CD4-positive, alpha-beta T cell treated with Interleukin-10 for 1 hour (primary cell): ENCODE measurements around the gene NR1H3.
"Not testable (repeated sequence)": the region's sequence is repeated elsewhere in the genome, so short reads cannot be mapped to it uniquely, and the experiment has no call there.

Experiments used
- DNase-seq: peaks from one replicate; pipeline ENCODE4 v3.0.0-alpha.2; 2020

Gene NR1H3

GRCh38 chr11:47257517-47258316 is at the start of gene NR1H3:
Gene NR1H3 (plus strand): TSS chr11:47257996. CDS start chr11:47259217, 1,221 bp downstream.
- peak; percentile 6 for DNase-seq

GRCh38 chr11:47208008-47208552 is 49.7 kb upstream of the NR1H3 start:
- not testable (repeated sequence) for DNase-seq

GRCh38 chr11:47208628-47209027 is 49.2 kb upstream of the NR1H3 start:
- no peak for DNase-seq

GRCh38 chr11:47212938-47213337 is 44.9 kb upstream of the NR1H3 start:
- DNase-seq, result no peak

GRCh38 chr11:47213950-47214565 is 43.7 kb upstream of the NR1H3 start:
- peak; percentile 88 for DNase-seq

GRCh38 chr11:47215366-47215910 is 42.4 kb upstream of the NR1H3 start:
- DNase-seq, result peak; percentile 5

- peak; percentile 41 for DNase-seq
Observed at GRCh38 chr11:47216121-47216798, 41.5 kb upstream of the NR1H3 start.

GRCh38 chr11:47220401-47220821 is 37.4 kb upstream of the NR1H3 start:
- no peak for DNase-seq

GRCh38 chr11:47222696-47223095 is 35.1 kb upstream of the NR1H3 start:
- no peak for DNase-seq

GRCh38 chr11:47225552-47226400 is 32.0 kb upstream of the NR1H3 start:
- peak; percentile 14 for DNase-seq

GRCh38 chr11:47229161-47229560 is 28.6 kb upstream of the NR1H3 start:
- no peak for DNase-seq

GRCh38 chr11:47233051-47233450 is 24.7 kb upstream of the NR1H3 start:
- DNase-seq, result no peak

GRCh38 chr11:47233989-47234668 is 23.7 kb upstream of the NR1H3 start:
- DNase-seq, result peak; percentile 40

GRCh38 chr11:47234669-47235100 is 23.1 kb upstream of the NR1H3 start:
- DNase-seq, result peak; percentile 80

- DNase-seq, result no peak
Observed at GRCh38 chr11:47235163-47235562, 22.6 kb upstream of the NR1H3 start.

GRCh38 chr11:47236482-47236881 is 21.3 kb upstream of the NR1H3 start:
- DNase-seq, result no peak

- DNase-seq, result no peak
Observed at GRCh38 chr11:47239852-47240251, 17.9 kb upstream of the NR1H3 start.

- no peak for DNase-seq
Observed at GRCh38 chr11:47241841-47242301, 15.9 kb upstream of the NR1H3 start.

GRCh38 chr11:47242596-47243192 is 15.1 kb upstream of the NR1H3 start:
- no peak for DNase-seq

- DNase-seq, result no peak
Observed at GRCh38 chr11:47243454-47243853, 14.3 kb upstream of the NR1H3 start.
